ENCODE measurements around the gene FREY1. TPM values are rescaled to one million over a fixed set of nuclear protein-coding genes. Genes with fewer than 3 reads are reported as not detected.

The FREY1 gene
- total and polyA plus RNA-seq, 2 donors (not counting 1 experiment from before 2014, with no cell fraction given): 0.82 to 6.6 TPM

DNA sequence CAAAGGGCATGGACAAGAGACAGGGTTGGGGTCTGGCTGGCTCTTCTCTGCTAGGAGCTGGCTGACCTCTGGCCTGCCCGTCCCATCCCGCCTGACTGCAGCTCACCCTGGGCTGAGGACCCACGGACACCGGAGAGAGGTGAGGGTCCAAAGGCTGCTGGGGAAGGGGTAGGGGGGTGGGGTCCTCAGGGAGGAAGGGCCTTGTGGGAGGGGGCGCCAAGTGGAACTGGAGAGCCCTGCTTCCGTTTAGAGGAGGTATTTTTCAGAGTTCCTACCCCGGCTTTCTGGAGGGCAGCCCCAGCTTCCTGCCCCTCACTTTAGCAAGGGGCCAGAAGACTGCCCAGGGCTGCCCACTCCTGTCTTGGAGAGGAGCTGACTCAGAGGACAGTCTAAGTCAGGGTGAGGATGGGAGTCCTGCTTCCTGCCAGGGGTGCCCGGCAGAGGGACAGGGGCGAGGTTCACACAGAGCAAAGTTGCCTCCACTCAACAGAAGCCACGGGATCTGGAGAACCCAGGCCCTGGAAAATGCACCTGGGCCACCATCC lies 22.5 kb upstream of the FREY1 start:
- 30% methylated on average over 5 of the region's 10 CpGs for WGBS (ENCODE audit: insufficient coverage)

More for the DNA sequence above, 22.5 kb upstream of the FREY1 start:
- peak overlapping the region; percentile 82 for H3K9ac ChIP-seq (ENCODE audit: low read length)
- H3K4me3 ChIP-seq (ENCODE audit: control extremely low read depth in 1 of 5, extremely low read depth in 1 of 5, insufficient read depth in 1 of 5, low read depth in 2 of 5, low read length in 4 of 5): peak overlapping the region; percentile 26 to 95 (median 79)
- intact Hi-C loops (cut with micrococcal nuclease): loop anchor here (1.0 to 10.0 kb wide), 8 partner anchors 9 to 1625 kb away; partner anchors contain the start of genes CELF1, CRY2 and SLC35C1
- Mint-ChIP-seq H3K4me3 (peak overlapping the region; percentile 95), H3K27ac (peak overlapping the region; percentile 92), H3K9me3 (ENCODE audit: insufficient read depth) (no peaks in the 10 kb centered on the region), H3K4me1 (peaks cover 92% of the 10 kb centered on the region), H3K27me3 (no peaks in the 10 kb centered on the region)
- H3K27ac ChIP-seq (ENCODE audit: low read length in 2 of 2): peak overlapping the region; percentile 92 to 93
- peaks cover 37% of the 10 kb centered on the region for H4K20me1 ChIP-seq (ENCODE audit: control insufficient read depth, insufficient read depth, low read length, poor library complexity, severe bottlenecking)
- ATAC-seq (ENCODE audit: low read depth): peak; percentile 2
- H2AFZ ChIP-seq (ENCODE audit: insufficient read depth, low read depth, low read length, poor library complexity, severe bottlenecking): no peak overlapping the region
- H3K27me3 ChIP-seq (replicated peaks in 1 of 4; ENCODE audit: control extremely low read depth in 1 of 4, control insufficient read depth in 3 of 4, insufficient read depth in 4 of 4, low read length in 3 of 4): no peaks in the 10 kb centered on the region
- peaks cover 96% of the 10 kb centered on the region for H3K79me2 ChIP-seq (ENCODE audit: control insufficient read depth, insufficient read depth, low read length)
- H3K9me3 ChIP-seq (ENCODE audit: control extremely low read depth in 1 of 3, control insufficient read depth in 2 of 3, insufficient read depth in 1 of 3, low read length in 2 of 3): no peaks in the 10 kb centered on the region
- H3K4me2 ChIP-seq (replicated peaks; ENCODE audit: low read depth, low read length, poor library complexity, severe bottlenecking): peak overlapping the region; percentile 91
- H3K4me1 ChIP-seq (ENCODE audit: control insufficient read depth in 2 of 2, insufficient read depth in 2 of 2, low read length in 2 of 2): peaks cover 64 to 84% of the 10 kb centered on the region in 2 donors
- ChIA-PET CTCF (interaction anchor here (1.1 to 11.4 kb wide), 10 partner anchors 9 to 87 kb away, joined by 3 to 98 read pairs (median 8); partner anchors contain the start of genes LARGE2 and PEX16), POLR2A (interaction anchor here (0.6 to 10.9 kb wide), 9 partner anchors 9 to 193 kb away, joined by 3 to 162 read pairs (median 4); partner anchors contain the start of genes CRY2, LARGE2, PEX16 and SLC35C1)
- peaks cover 0 to 38% of the 10 kb centered on the region in 2 experiments for H3K36me3 ChIP-seq (replicated peaks in 1 of 2; ENCODE audit: control extremely low read depth in 1 of 2, control insufficient read depth in 1 of 2, extremely low read depth in 1 of 2, insufficient read depth in 2 of 2, low read length in 1 of 2)
- DNase-seq: no peak
- no peak for TF ChIP-seq CTCF (IDR thresholded peaks at IDR 0.05)
- TF ChIP-seq EZH2 (IDR thresholded peaks at IDR 0.05; ENCODE audit: borderline replicate concordance, insufficient read depth, low read depth, low read length, poor library complexity, severe bottlenecking): no peak

Data from B cell (primary cell).